ENCODE data around the gene PAWR. TPM values are rescaled to one million over a fixed set of nuclear protein-coding genes. Genes with fewer than 3 reads are reported as not detected.

The PAWR gene
- 0.07 and 1.1 TPM in 2 replicates for polyA plus RNA-seq

GRCh38 chr12:79690638-79691510, at the start of gene PAWR:
Gene PAWR, minus strand, starts transcription at chr12:79690964. Its CDS starts 720 bp downstream, at chr12:79690244.

Other genes starting within 250 kb of the PAWR start
- gene PPP1R12A, start 244.1 kb upstream of the PAWR start, polyA plus RNA-seq = 73.9 and 79.1 TPM in 2 replicates